Common myeloid progenitor, CD34-positive (primary cell): ENCODE data around the gene HTATSF1.

Experiments used
- CTCF ChIA-PET: fragments of 350-600 bp; sonication (Branson Sonifier 250); formaldehyde crosslinking; loops from one replicate; lab custom pipeline; 2021; ENCODE audit warnings: antibody characterized with exemption; lab: Charles Lee
- POLR2A ChIA-PET: fragments of 350-600 bp; sonication (Branson Sonifier 250); formaldehyde crosslinking; loops from one replicate; lab custom pipeline; 2021; ENCODE audit warnings: antibody characterized with exemption; lab: Charles Lee
- DNase-seq, 3 donors: peaks; one replicate each; pipeline versions ENCODE4 v3.0.0 to v3.0.0-alpha.2; 2013
- H3K27ac ChIP-seq, 2 experiments: 1 replicate in 1 of 2; 2 replicates in 1 of 2; pipeline ENCODE4 v1.7.0; 2013; ENCODE audit warnings: inconsistent platforms in 2 of 2, low read length in 2 of 2, mild to moderate bottlenecking in 2 of 2, low read depth in 1 of 2, moderate library complexity in 1 of 2; ENCODE audit not compliant: severe bottlenecking in 2 of 2, insufficient read depth in 1 of 2, poor library complexity in 1 of 2
- H3K27me3 ChIP-seq, 5 experiments: replicated peaks in 2 of 5; 1 replicate in 3 of 5; 2 replicates in 2 of 5; pipeline versions ENCODE4 v1.6.1 to v1.7.0; 2013; ENCODE audit warnings: low read length in 4 of 5, mild to moderate bottlenecking in 2 of 5, moderate library complexity in 2 of 5, inconsistent platforms in 1 of 5; ENCODE audit not compliant: insufficient read depth in 5 of 5, control insufficient read depth in 4 of 5
- H3K36me3 ChIP-seq, 4 experiments: 1 replicate in 2 of 4; 2 replicates in 2 of 4; pipeline versions ENCODE4 v1.6.1 to v1.7.0; 2013; ENCODE audit warnings: low read length in 3 of 4, control low read depth in 1 of 4, mild to moderate bottlenecking in 1 of 4; ENCODE audit not compliant: control insufficient read depth in 4 of 4, insufficient read depth in 4 of 4
- H3K4me1 ChIP-seq, 4 experiments: 1 replicate in 3 of 4; 2 replicates in 1 of 4; pipeline versions ENCODE4 v1.6.1 to v1.7.1; 2013; ENCODE audit warnings: low read length in 3 of 4, mild to moderate bottlenecking in 3 of 4, control low read depth in 1 of 4, inconsistent platforms in 1 of 4, moderate library complexity in 1 of 4; ENCODE audit not compliant: control insufficient read depth in 4 of 4, insufficient read depth in 4 of 4; ENCODE audit errors: control extremely low read depth in 1 of 4
- H3K4me3 ChIP-seq, 7 experiments: 1 replicate in 4 of 7; 2 replicates in 3 of 7; pipeline versions ENCODE4 v1.5.1 to v1.7.0; 2013; ENCODE audit warnings: mild to moderate bottlenecking in 7 of 7, low read length in 6 of 7, moderate library complexity in 6 of 7, inconsistent platforms in 2 of 7, low read depth in 2 of 7, control low read depth in 1 of 7; ENCODE audit not compliant: insufficient read depth in 4 of 7, control insufficient read depth in 1 of 7; ENCODE audit errors: extremely low read depth in 1 of 7
- H3K9me3 ChIP-seq, 5 experiments: 1 replicate in 4 of 5; 2 replicates in 1 of 5; pipeline versions ENCODE4 v1.6.1 to v1.7.1; 2013; ENCODE audit warnings: low read length in 4 of 5, mild to moderate bottlenecking in 2 of 5, inconsistent platforms in 1 of 5, low read depth in 1 of 5, moderate library complexity in 1 of 5; ENCODE audit not compliant: control insufficient read depth in 4 of 5, insufficient read depth in 2 of 5; ENCODE audit errors: control extremely low read depth in 1 of 5
- WGBS: methylation state at CpG from one replicate; pipeline ENCODE4 v1.1.5; 2013; ENCODE audit not compliant: insufficient coverage; 5-methylcytosine and 5-hydroxymethylcytosine counted together

The HTATSF1 gene

GRCh38 chrX:136477026-136477425 lies 20.4 kb upstream of the HTATSF1 start:
- no peaks in the 10 kb centered on the region for H3K27me3 ChIP-seq
- no peak overlapping the region for H3K27ac ChIP-seq
- no peak overlapping the region for H3K4me3 ChIP-seq
- no peak for DNase-seq
- 75% methylated on average over 2 of the region's 2 CpGs for WGBS
- H3K9me3 ChIP-seq, result peaks cover 0 to 4% (median 0%) of the 10 kb centered on the region in 5 experiments
- ChIA-PET POLR2A (no interaction called here), CTCF (interaction anchor here (1.3 kb wide), 1 partner anchor 449 kb away, joined by 3 read pairs; no protein-coding TSS in a partner anchor)
- no peaks in the 10 kb centered on the region for H3K4me1 ChIP-seq
- no peaks in the 10 kb centered on the region for H3K36me3 ChIP-seq

GRCh38 chrX:136480383-136480782 lies 17.0 kb upstream of the HTATSF1 start:
- Histone ChIP-seq H3K4me1 (no peaks in the 10 kb centered on the region), H3K9me3 (no peaks in the 10 kb centered on the region), H3K27me3 (peaks cover 0 to under 1% (median 0%) of the 10 kb centered on the region in 5 experiments), H3K27ac (no peak overlapping the region), H3K36me3 (no peaks in the 10 kb centered on the region), H3K4me3 (no peak overlapping the region)
- 57% methylated on average over 4 of the region's 4 CpGs for WGBS
- POLR2A ChIA-PET, result no interaction called here
- DNase-seq, result no peak
- CTCF ChIA-PET, result no interaction called here

GRCh38 chrX:136487647-136488046 lies 9.7 kb upstream of the HTATSF1 start, which contains the start of gene BRS3:
TSS of gene BRS3 (plus strand) at chrX:136487947. CDS start at chrX:136488115, 168 bp downstream.
- 96% methylated on average over 3 of the region's 4 CpGs for WGBS
- Histone ChIP-seq H3K9me3 (no peaks in the 10 kb centered on the region), H3K27me3 (peaks cover 0 to 6% (median 0%) of the 10 kb centered on the region in 5 experiments), H3K36me3 (no peaks in the 10 kb centered on the region), H3K4me3 (no peak within 1 kb of the TSS), H3K4me1 (no peaks in the 10 kb centered on the region), H3K27ac (no peak within 1 kb of the TSS)
- ChIA-PET POLR2A (no interaction called here), CTCF (no interaction called here)
- no peak for DNase-seq

- H3K27ac ChIP-seq, result no peak overlapping the region
- H3K4me1 ChIP-seq, result peaks cover 0 to 2% (median under 1%) of the 10 kb centered on the region in 4 experiments
- H3K9me3 ChIP-seq, result no peaks in the 10 kb centered on the region
- H3K36me3 ChIP-seq, result no peaks in the 10 kb centered on the region
- WGBS, result 61% methylated on average over 4 of the region's 5 CpGs
- POLR2A ChIA-PET, result interaction anchor here (0.5 kb wide), 1 partner anchor 53 kb away, joined by 7 read pairs; no protein-coding TSS in a partner anchor
- no peak overlapping the region for H3K4me3 ChIP-seq
- H3K27me3 ChIP-seq, result peaks cover 0 to 6% (median 0%) of the 10 kb centered on the region in 5 experiments
- CTCF ChIA-PET, result no interaction called here
- no peak for DNase-seq
These were observed 8.7 kb upstream of the HTATSF1 start for GRCh38 chrX:136488706-136489105.

- Histone ChIP-seq H3K36me3 (no peaks in the 10 kb centered on the region), H3K27me3 (peaks cover 0 to 6% (median 0%) of the 10 kb centered on the region in 5 experiments), H3K4me3 (no peak overlapping the region), H3K4me1 (peaks cover 0 to 28% (median 14%) of the 10 kb centered on the region in 4 experiments), H3K27ac (no peak overlapping the region), H3K9me3 (no peaks in the 10 kb centered on the region)
- POLR2A ChIA-PET, result no interaction called here
- WGBS, result 89% methylated on average over 3 of the region's 6 CpGs
- CTCF ChIA-PET, result interaction anchor here (1.4 to 1.5 kb wide), 2 partner anchors 45 to 216 kb away, joined by 4 read pairs; no protein-coding TSS in a partner anchor
- no peak for DNase-seq
These were observed 5.6 kb upstream of the HTATSF1 start for GRCh38 chrX:136491832-136492231.

DNA sequence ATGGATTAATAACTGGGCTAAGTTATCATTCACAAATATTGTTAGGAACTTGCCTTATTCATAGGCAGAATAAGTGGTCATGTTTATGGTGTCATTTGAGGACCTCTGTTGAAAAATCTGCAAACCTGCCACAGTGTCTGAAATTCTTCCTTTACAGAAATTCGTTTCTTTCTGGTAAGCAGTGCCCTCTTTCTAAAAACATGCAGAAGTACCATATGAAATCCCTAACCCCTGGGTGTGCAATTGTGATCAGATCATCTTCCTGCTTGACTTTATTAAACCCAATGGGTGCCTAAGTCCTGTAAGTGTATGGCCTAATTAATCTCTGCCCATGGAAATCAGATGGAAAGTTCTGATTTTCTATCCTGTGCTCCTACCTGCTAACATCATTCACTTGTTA lies 4.4 kb upstream of the HTATSF1 start:
- POLR2A ChIA-PET, result no interaction called here
- peaks cover 0 to 28% (median 15%) of the 10 kb centered on the region in 4 experiments for H3K4me1 ChIP-seq
- H3K4me3 ChIP-seq, result no peak overlapping the region
- peak in 2 of 3 donors; percentile 53 to 55 for DNase-seq
- no peaks in the 10 kb centered on the region for H3K9me3 ChIP-seq
- WGBS, result no CpG with 5 or more reads among the region's 1 CpG
- H3K36me3 ChIP-seq, result no peaks in the 10 kb centered on the region
- H3K27ac ChIP-seq, result no peak overlapping the region
- H3K27me3 ChIP-seq, result peaks cover 0 to 6% (median 0%) of the 10 kb centered on the region in 5 experiments
- CTCF ChIA-PET, result interaction anchor here (1.5 kb wide), 1 partner anchor 217 kb away, joined by 4 read pairs; no protein-coding TSS in a partner anchor

DNA sequence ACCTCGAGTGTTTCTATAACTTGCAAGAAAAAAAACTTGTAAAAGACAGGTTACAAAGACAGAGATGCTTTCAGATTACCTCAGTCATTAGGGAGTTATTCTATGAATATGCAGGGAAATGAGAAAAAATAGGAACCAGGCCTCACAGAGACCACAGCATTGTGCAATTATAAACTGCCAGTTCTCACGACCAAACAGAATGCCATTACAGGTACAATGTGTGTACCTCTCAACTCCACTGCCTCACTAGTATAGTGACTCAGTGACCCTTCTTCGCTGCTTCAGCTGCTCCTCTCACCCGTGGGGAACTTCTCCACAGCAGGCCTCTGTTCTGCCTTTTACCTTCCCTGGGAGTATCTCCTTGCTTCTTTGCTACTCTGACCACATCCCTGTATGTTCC lies 2.3 kb upstream of the HTATSF1 start:
- CTCF ChIA-PET, result no interaction called here
- Histone ChIP-seq H3K36me3 (no peaks in the 10 kb centered on the region), H3K9me3 (no peaks in the 10 kb centered on the region), H3K4me3 (peak overlapping the region in 1 of 7 experiments; percentile 27), H3K27me3 (peaks cover 0 to 4% (median 0%) of the 10 kb centered on the region in 5 experiments), H3K4me1 (peaks cover 0 to 36% (median 18%) of the 10 kb centered on the region in 4 experiments), H3K27ac (peak overlapping the region; percentile 51 to 71)
- POLR2A ChIA-PET, result no interaction called here
- 61% methylated on average over 3 of the region's 4 CpGs for WGBS
- DNase-seq, result peak; percentile 25 to 77 (median 71)
